HG03108 (cell line): Measurements from ENCODE around the gene RUFY4.
"Not testable (repeated sequence)": the region's sequence is repeated elsewhere in the genome, so short reads cannot be mapped to it uniquely, and the experiment has no call there.

Experiments
- ATAC-seq: cut with Tn5 transposase; IDR thresholded peaks from one replicate; pipeline ENCODE4 v1.9.1; 2021; ENCODE audit warnings: moderate library complexity; ENCODE audit not compliant: unreplicated experiment

RUFY4 gene

GRCh38 chr2:218082586-218083351, 13.7 kb downstream of the RUFY4 start:
- no peak for ATAC-seq

- no peak for ATAC-seq
These were observed 14.3 kb downstream of the RUFY4 start for GRCh38 chr2:218083352-218083676.

GRCh38 chr2:218086478-218086877, 17.4 kb downstream of the RUFY4 start:
- ATAC-seq = no peak

GRCh38 chr2:218089259-218089658, 20.2 kb downstream of the RUFY4 start:
- no peak for ATAC-seq

- ATAC-seq = no peak
These were observed 22.7 kb downstream of the RUFY4 start for GRCh38 chr2:218091746-218092145.

- no peak for ATAC-seq
These were observed 24.8 kb downstream of the RUFY4 start for GRCh38 chr2:218093879-218094278.

GRCh38 chr2:218095853-218096252, 26.8 kb downstream of the RUFY4 start:
- ATAC-seq = no peak

GRCh38 chr2:218097975-218098374, 28.9 kb downstream of the RUFY4 start:
- ATAC-seq = no peak

- not testable (repeated sequence) for ATAC-seq
These were observed 39.8 kb downstream of the RUFY4 start for GRCh38 chr2:218108834-218109233.

GRCh38 chr2:218121789-218122188, 52.7 kb downstream of the RUFY4 start:
- ATAC-seq = not testable (repeated sequence)

GRCh38 chr2:218122286-218122685, 53.2 kb downstream of the RUFY4 start:
- ATAC-seq = not testable (repeated sequence)

GRCh38 chr2:218123986-218124385, 54.9 kb downstream of the RUFY4 start:
- ATAC-seq = no peak

GRCh38 chr2:218125095-218125494, 56.0 kb downstream of the RUFY4 start:
- ATAC-seq = no peak

GRCh38 chr2:218125626-218126080, 56.6 kb downstream of the RUFY4 start, which contains the start of gene CXCR2:
TSS of gene CXCR2 (plus strand) at chr2:218126028. CDS start at chr2:218134802, 8,774 bp downstream.
- ATAC-seq = no peak

GRCh38 chr2:218127929-218128455, 58.9 kb downstream of the RUFY4 start:
- ATAC-seq = no peak

GRCh38 chr2:218128781-218129457, 59.9 kb downstream of the RUFY4 start:
- ATAC-seq = no peak

GRCh38 chr2:218129458-218130135, 60.5 kb downstream of the RUFY4 start:
- no peak for ATAC-seq

GRCh38 chr2:218130377-218130776, 61.3 kb downstream of the RUFY4 start:
- ATAC-seq = no peak

GRCh38 chr2:218130822-218131221, 61.8 kb downstream of the RUFY4 start:
- no peak for ATAC-seq

GRCh38 chr2:218137514-218137913, 68.5 kb downstream of the RUFY4 start:
- ATAC-seq = no peak

- no peak for ATAC-seq
These were observed 69.0 kb downstream of the RUFY4 start for GRCh38 chr2:218138047-218138446.
